C4-2B (cell line): ENCODE results near the gene EPN2.

ENCODE experiments used
- CTCF ChIP-seq: fragments of 450-650 bp; conservative IDR thresholded peaks from 2 replicates; pipeline ENCODE4 v1.5.1; 2017; ENCODE audit warnings: mild to moderate bottlenecking
- ZFX ChIP-seq: fragments of 450-650 bp; IDR thresholded peaks from 2 replicates; pipeline ENCODE4 v1.6.1; 2017

- TF ChIP-seq CTCF = no peak
- TF ChIP-seq ZFX = no peak
Observed at GRCh38 chr17:19329839-19330238, 92.7 kb downstream of the EPN2 start.
